Measurements from ENCODE around the gene SLC22A23. TPM values are rescaled to one million over a fixed set of nuclear protein-coding genes. Genes with fewer than 3 reads are reported as not detected.

The SLC22A23 gene
- polyA plus RNA-seq, 12 donors = 2.3 to 26.1 (median 4.1) TPM; not detected in 1

- peak; percentile 60 for DNase-seq
These were observed 49.7 kb downstream of the SLC22A23 start for GRCh38 chr6:3406891-3407809.

- DNase-seq = peak; percentile 52
These were observed 50.5 kb downstream of the SLC22A23 start for GRCh38 chr6:3406362-3406821.

- no peak for DNase-seq
These were observed 51.2 kb downstream of the SLC22A23 start for GRCh38 chr6:3405679-3406078.

GRCh38 chr6:3405182-3405518, 51.7 kb downstream of the SLC22A23 start:
- no peak for DNase-seq

- no peak for DNase-seq
These were observed 53.3 kb downstream of the SLC22A23 start for GRCh38 chr6:3403238-3404173.

GRCh38 chr6:3402310-3403237, 54.3 kb downstream of the SLC22A23 start:
- no peak for DNase-seq

GRCh38 chr6:3400162-3400561, 56.7 kb downstream of the SLC22A23 start:
- no peak for DNase-seq

GRCh38 chr6:3398755-3399696, 57.8 kb downstream of the SLC22A23 start:
- DNase-seq = no peak

- no peak for DNase-seq
These were observed 58.7 kb downstream of the SLC22A23 start for GRCh38 chr6:3398165-3398562.

- no peak for DNase-seq
These were observed 59.4 kb downstream of the SLC22A23 start for GRCh38 chr6:3397229-3398164.

- no peak for DNase-seq
These were observed 60.2 kb downstream of the SLC22A23 start for GRCh38 chr6:3396503-3397180.

GRCh38 chr6:3394671-3395070, 62.2 kb downstream of the SLC22A23 start:
- no peak for DNase-seq

- no peak for DNase-seq
These were observed 63.0 kb downstream of the SLC22A23 start for GRCh38 chr6:3393836-3394202.

- no peak for DNase-seq
These were observed 63.7 kb downstream of the SLC22A23 start for GRCh38 chr6:3392930-3393835.

- DNase-seq = no peak
These were observed 64.9 kb downstream of the SLC22A23 start for GRCh38 chr6:3391902-3392458.

GRCh38 chr6:3390698-3391097, 66.2 kb downstream of the SLC22A23 start:
- DNase-seq = no peak

Measured in muscle of arm (tissue), 12 donors.